GM12864 (cell line): ENCODE data around the gene DACH1.

Source experiments
- DNase-seq: peaks from one replicate; pipeline ENCODE4 v3.0.0-alpha.2; 2011; ENCODE audit warnings: low read depth
- H3K4me3 ChIP-seq: 2 replicates; pipeline ENCODE4 v1.5.1; 2011; ENCODE audit warnings: mild to moderate bottlenecking, low read depth, low read length, control low read depth
- TF ChIP-seq, protein P1 (sequence below): IDR thresholded peaks from 2 replicates; pipeline ENCODE4 v1.5.1; 2011; ENCODE audit warnings: low read depth, mild to moderate bottlenecking, moderate library complexity, low read length, control low read depth, inconsistent platforms; ENCODE audit errors: missing control alignments

DACH1 gene

DNA sequence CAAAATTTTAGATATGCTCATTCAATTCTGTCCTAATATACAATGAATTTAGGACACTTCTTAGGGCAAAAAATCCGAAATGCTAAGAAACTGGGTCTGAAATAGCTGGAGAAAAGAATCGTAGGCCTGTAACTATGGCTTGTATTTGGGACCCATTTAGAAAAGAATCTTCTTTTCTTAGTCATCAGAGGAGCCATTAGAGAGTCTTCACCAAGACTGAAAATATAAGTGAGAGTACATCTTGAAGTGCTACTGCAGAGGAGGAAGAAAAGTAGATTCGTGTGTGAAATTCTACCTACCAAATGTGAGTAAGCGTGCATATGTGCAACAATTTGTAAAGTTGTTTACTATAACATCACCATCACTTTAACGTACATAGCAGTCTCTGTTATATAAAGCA lies 8.8 kb upstream of the DACH1 start:
- TF ChIP-seq, protein P1, sequence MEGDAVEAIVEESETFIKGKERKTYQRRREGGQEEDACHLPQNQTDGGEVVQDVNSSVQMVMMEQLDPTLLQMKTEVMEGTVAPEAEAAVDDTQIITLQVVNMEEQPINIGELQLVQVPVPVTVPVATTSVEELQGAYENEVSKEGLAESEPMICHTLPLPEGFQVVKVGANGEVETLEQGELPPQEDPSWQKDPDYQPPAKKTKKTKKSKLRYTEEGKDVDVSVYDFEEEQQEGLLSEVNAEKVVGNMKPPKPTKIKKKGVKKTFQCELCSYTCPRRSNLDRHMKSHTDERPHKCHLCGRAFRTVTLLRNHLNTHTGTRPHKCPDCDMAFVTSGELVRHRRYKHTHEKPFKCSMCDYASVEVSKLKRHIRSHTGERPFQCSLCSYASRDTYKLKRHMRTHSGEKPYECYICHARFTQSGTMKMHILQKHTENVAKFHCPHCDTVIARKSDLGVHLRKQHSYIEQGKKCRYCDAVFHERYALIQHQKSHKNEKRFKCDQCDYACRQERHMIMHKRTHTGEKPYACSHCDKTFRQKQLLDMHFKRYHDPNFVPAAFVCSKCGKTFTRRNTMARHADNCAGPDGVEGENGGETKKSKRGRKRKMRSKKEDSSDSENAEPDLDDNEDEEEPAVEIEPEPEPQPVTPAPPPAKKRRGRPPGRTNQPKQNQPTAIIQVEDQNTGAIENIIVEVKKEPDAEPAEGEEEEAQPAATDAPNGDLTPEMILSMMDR: no peak
- peak; percentile 4 for DNase-seq
- no peak overlapping the region for H3K4me3 ChIP-seq

DNA sequence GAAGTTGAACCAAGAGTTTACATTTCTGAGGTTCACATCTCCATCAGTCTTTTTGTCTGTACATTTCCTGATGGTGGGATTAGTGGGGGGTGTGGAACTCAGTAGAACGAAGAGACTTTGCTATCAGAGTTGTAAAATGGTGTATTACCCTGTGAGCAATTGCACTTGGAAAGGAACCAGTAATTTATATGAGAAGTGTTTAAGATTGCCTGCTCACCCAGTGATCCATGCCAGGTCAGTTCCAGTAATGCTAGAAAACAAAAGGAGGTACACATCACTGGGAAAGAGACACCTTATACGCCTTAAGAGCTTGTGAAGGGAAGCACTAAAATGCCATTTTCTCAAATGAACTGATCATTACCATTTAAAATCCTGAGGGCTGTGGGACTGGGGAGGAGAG lies 7.5 kb upstream of the DACH1 start:
- H3K4me3 ChIP-seq: no peak overlapping the region
- no peak for DNase-seq
- TF ChIP-seq, protein P1: no peak

DNA sequence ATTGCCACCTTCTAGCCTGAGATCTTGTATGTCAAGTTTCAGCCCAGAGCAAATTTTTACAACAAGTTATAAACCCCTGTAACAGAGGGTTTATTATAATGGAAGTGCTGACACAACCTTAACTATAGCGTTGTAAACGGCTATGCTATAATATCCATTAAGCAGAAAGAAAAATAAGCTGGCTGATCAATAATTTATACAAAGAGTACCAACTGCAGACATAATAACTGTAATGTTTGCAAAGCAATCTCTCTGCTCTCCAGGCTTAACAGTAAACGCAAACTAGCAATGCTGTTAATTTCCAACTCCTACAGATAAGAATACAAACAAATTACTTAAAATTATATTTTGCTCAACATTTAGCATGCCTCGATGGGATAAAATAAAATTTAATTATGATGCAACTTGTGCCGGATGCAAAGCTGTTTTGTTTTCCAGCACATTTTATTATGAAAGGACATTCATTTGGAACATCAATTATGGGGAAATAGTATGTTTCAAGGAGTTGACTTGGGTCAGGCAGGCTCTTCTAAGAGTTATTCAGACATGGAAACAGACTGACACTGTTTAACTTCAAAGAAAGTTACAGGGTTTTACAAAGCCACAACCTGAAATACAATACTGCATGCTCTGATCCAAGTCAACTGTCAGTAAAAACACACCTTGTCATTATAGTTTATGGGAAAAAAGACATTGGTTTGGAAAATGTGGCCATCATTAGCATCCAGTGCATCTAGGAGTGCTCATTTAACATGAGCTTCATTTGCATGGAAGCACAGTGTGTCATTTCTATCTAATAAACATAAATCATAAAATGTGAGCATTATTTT lies 6.6 kb upstream of the DACH1 start:
- TF ChIP-seq, protein P1: no peak
- no peak for DNase-seq
- H3K4me3 ChIP-seq: no peak overlapping the region

DNA sequence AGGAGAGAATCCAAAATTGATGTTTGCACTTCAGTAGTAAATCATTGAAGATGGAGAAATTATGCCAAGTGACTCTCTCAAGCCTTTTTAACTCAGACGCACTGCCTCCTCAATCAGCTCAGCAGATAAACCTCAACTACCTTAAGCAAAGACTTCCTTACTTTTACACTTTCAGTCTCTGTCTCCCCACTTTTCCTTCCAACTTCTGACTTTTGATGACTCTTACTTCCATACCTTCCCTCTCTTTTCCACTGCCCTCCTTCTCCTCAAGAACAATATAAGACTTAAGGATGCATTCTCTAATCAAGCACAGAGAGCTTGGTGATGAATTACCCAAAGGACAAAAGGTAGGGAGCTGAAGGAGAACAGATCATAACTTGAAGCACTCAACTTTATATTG lies 4.8 kb upstream of the DACH1 start:
- no peak for DNase-seq
- no peak overlapping the region for H3K4me3 ChIP-seq
- TF ChIP-seq, protein P1: no peak

DNA sequence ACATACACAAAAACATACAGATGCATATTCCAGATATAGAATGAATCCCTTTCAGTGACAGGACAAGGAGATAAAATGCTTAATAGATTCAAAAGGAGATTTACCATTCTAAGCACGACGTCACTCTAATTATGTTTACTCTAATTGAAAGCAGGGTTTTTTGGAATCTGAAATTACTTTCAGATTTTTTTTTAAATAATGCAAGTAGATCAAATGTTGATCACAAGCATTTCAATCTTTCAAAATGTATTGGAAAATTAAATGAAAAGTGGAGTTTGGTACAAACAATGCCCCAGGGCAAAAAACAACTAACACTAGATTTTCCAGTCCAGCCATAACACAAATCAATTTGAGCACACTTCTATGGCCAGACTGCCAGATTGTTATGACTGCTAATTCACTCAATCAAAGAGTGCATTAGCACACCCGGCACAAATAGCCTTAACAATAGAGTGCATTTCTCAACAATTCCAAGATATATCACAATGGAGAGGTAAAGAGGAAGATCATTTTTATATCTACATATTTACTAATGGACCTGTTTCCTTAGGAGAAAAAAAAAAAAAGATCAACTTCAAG lies 4.3 kb upstream of the DACH1 start:
- TF ChIP-seq, protein P1: no peak
- DNase-seq: no peak
- no peak overlapping the region for H3K4me3 ChIP-seq

DNA sequence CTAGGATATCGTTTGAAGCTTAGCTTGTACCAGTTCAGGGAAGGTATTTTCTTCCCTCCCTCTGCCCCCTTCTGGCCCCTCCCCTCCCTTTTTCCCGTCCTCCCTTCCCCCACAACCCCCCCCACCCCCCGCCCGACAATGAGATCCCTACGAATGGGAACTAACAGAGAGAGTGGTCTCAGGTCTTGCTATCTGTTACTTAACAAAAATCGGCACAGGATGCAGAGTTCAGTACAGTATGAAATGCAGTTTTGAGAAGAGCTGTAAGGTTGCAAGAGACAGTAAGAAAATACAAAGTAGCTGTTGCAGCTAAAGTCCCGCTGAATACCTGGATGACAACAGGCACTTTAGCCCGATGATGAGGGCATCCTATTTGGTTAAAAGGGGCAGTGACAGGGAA lies 3.1 kb upstream of the DACH1 start:
- no peak for DNase-seq
- no peak overlapping the region for H3K4me3 ChIP-seq
- TF ChIP-seq, protein P1: no peak
